SK-N-SH (cell line): ENCODE data around the gene CDKN2D. TPM values are rescaled to one million over a fixed set of nuclear protein-coding genes. Genes with fewer than 3 reads are reported as not detected.

Source experiments
- CTCF ChIA-PET: fragments of 300-600, 350-600 bp; formaldehyde crosslinking; extraction: SDS; loops from one replicate; lab custom pipeline; 2021; lab: Yijun Ruan, JAX
- POLR2A ChIA-PET: fragments of 350-600 bp; sonication (Branson Sonifier 250); formaldehyde crosslinking; extraction: SDS; loops from one replicate; lab custom pipeline; 2020; ENCODE audit warnings: antibody characterized with exemption, inconsistent platforms; lab: Yijun Ruan, JAX
- DNase-seq: peaks from one replicate; pipeline ENCODE4 v3.0.0; 2012
- H2AFZ ChIP-seq: fragments of 200-600 bp; sonication (generic); 2 replicates; pipeline ENCODE4 v1.8.1; 2016; ENCODE audit warnings: antibody characterized with exemption, mild to moderate bottlenecking, low read depth
- H3F3A ChIP-seq: fragments of 200-600 bp; sonication (generic); replicated peaks from 2 replicates; pipeline ENCODE3; 2016; ENCODE audit warnings: antibody characterized with exemption, mild to moderate bottlenecking; ENCODE audit not compliant: insufficient read depth
- H3K27ac ChIP-seq, 2 experiments: fragments of 200-500 bp in 1 of 2; fragments of 200-600 bp in 1 of 2; sonication (Bioruptor generic) in 1 of 2; sonication (generic), shearing (Covaris generic) in 1 of 2; 2 replicates each; pipeline versions ENCODE4 v1.5.1 to v1.6.1; 2014 to 2016; ENCODE audit warnings: low read depth in 2 of 2, inconsistent platforms in 1 of 2, low read length in 1 of 2, mild to moderate bottlenecking in 1 of 2, mixed read lengths in 1 of 2
- H3K27me3 ChIP-seq: fragments of 200-600 bp; sonication (generic), shearing (Covaris generic); 2 replicates; pipeline ENCODE4 v1.6.1; 2016; ENCODE audit warnings: mixed run types; ENCODE audit not compliant: insufficient read depth
- H3K36me3 ChIP-seq, 2 experiments: fragments of 200-500 bp in 1 of 2; fragments of 200-600 bp in 1 of 2; sonication (Bioruptor generic) in 1 of 2; sonication (generic) in 1 of 2; replicated peaks in 1 of 2; 2 replicates each; pipeline versions ENCODE3 to v1.5.1; 2014 to 2016; ENCODE audit warnings: low read length in 1 of 2, mild to moderate bottlenecking in 1 of 2; ENCODE audit not compliant: insufficient read depth in 2 of 2, control insufficient read depth in 1 of 2
- H3K4me1 ChIP-seq, 2 experiments: fragments of 200-500 bp in 1 of 2; fragments of 200-600 bp in 1 of 2; sonication (Bioruptor generic) in 1 of 2; sonication (generic), shearing (Covaris generic) in 1 of 2; 2 replicates each; pipeline versions ENCODE4 v1.5.1 to v1.6.1; 2014 to 2016; ENCODE audit warnings: low read depth in 1 of 2, low read length in 1 of 2, mixed run types in 1 of 2; ENCODE audit not compliant: insufficient read depth in 2 of 2, control insufficient read depth in 1 of 2
- H3K4me2 ChIP-seq: fragments of 200-600 bp; sonication (generic), shearing (Covaris generic); 2 replicates; pipeline ENCODE4 v1.6.1; 2017; ENCODE audit warnings: mixed run types
- H3K4me3 ChIP-seq, 2 experiments: fragments of 200-500 bp in 1 of 2; fragments of 200-600 bp in 1 of 2; sonication (Bioruptor generic) in 1 of 2; sonication (generic), shearing (Covaris generic) in 1 of 2; 2 replicates each; pipeline versions ENCODE4 v1.5.1 to v1.8.1; 2014 to 2016; ENCODE audit warnings: low read depth in 2 of 2, inconsistent platforms in 1 of 2, low read length in 1 of 2, mild to moderate bottlenecking in 1 of 2, mixed read lengths in 1 of 2, moderate library complexity in 1 of 2
- H3K79me2 ChIP-seq: fragments of 200-600 bp; sonication (generic); 2 replicates; pipeline ENCODE4 v1.8.1; 2017; ENCODE audit warnings: mild to moderate bottlenecking; ENCODE audit not compliant: insufficient read depth
- H3K9ac ChIP-seq: fragments of 200-600 bp; sonication (generic); 2 replicates; pipeline ENCODE4 v1.6.1; 2017; ENCODE audit warnings: mixed run types
- H3K9me2 ChIP-seq: fragments of 200-600 bp; sonication (generic); 2 replicates; pipeline ENCODE4 v1.6.1; 2017; ENCODE audit warnings: mixed run types
- H3K9me3 ChIP-seq: fragments of 200-600 bp; sonication (generic); 2 replicates; pipeline ENCODE4 v1.6.1; 2017; ENCODE audit warnings: mixed run types, mild to moderate bottlenecking, moderate library complexity
- H4K20me1 ChIP-seq: fragments of 200-600 bp; sonication (generic); 2 replicates; pipeline ENCODE4 v1.6.1; 2017; ENCODE audit warnings: mild to moderate bottlenecking, mixed run types; ENCODE audit not compliant: insufficient read depth
- CHD2 ChIP-seq: fragments of 150-350 bp; IDR thresholded peaks from 2 replicates; pipeline ENCODE4 v1.6.1; 2018; ENCODE audit warnings: low read length; ENCODE audit not compliant: partially characterized antibody
- ELF1 ChIP-seq: IDR thresholded peaks from 2 replicates; pipeline ENCODE4 v1.4.0; 2012
- EP300 ChIP-seq, 2 experiments: IDR thresholded peaks; 2 replicates each; pipeline versions ENCODE4 v1.4.0 to v1.6.1; 2012; ENCODE audit warnings: borderline replicate concordance in 1 of 2, low read depth in 1 of 2, low read length in 1 of 2
- EZH2phosphoT487 ChIP-seq: fragments of 200-600 bp; sonication (generic); IDR thresholded peaks from 2 replicates; pipeline ENCODE4 v1.6.1; 2017; ENCODE audit warnings: low read depth, mixed run types, mild to moderate bottlenecking, antibody characterized with exemption, moderate library complexity, borderline replicate concordance
- FOSL2 ChIP-seq: IDR thresholded peaks from 2 replicates; pipeline ENCODE4 v1.4.0; 2012; ENCODE audit warnings: low read depth, mild to moderate bottlenecking, moderate library complexity, borderline replicate concordance
- FOXJ3 ChIP-seq: sonication (generic); formaldehyde crosslinking; IDR thresholded peaks from 2 replicates; pipeline ENCODE4 v1.5.1; 2020; ENCODE audit warnings: mild to moderate bottlenecking, missing genetic modification reagents
- FOXM1 ChIP-seq: IDR thresholded peaks from 2 replicates; pipeline ENCODE4 v1.4.0; 2012; ENCODE audit warnings: low read depth, mild to moderate bottlenecking
- GATA2 ChIP-seq: sonication (generic); formaldehyde crosslinking; IDR thresholded peaks from 2 replicates; pipeline ENCODE4 v1.5.0; 2020; ENCODE audit warnings: mild to moderate bottlenecking, missing genetic modification reagents
- MEF2A ChIP-seq: IDR thresholded peaks from 2 replicates; pipeline ENCODE4 v1.4.0; 2012; ENCODE audit warnings: low read depth, borderline replicate concordance
- NFIC ChIP-seq: IDR thresholded peaks from 2 replicates; pipeline ENCODE4 v1.4.0; 2012; ENCODE audit warnings: borderline replicate concordance
- NRF1 ChIP-seq: IDR thresholded peaks from 2 replicates; pipeline ENCODE4 v1.6.1; 2012; ENCODE audit warnings: low read depth, mild to moderate bottlenecking, low read length
- RAD21 ChIP-seq: IDR thresholded peaks from 2 replicates; pipeline ENCODE4 v1.6.1; 2012; ENCODE audit warnings: mild to moderate bottlenecking, low read length
- RCOR1 ChIP-seq: fragments of 150-350 bp; IDR thresholded peaks from 2 replicates; pipeline ENCODE4 v1.6.1; 2017; ENCODE audit warnings: antibody characterized with exemption, low read length
- RFX5 ChIP-seq: IDR thresholded peaks from 2 replicates; pipeline ENCODE4 v1.6.1; 2012; ENCODE audit warnings: mild to moderate bottlenecking, improper control_type of control experiment, low read length
- RXRA ChIP-seq: IDR thresholded peaks from 2 replicates; pipeline ENCODE4 v1.4.0; 2012; ENCODE audit warnings: low read depth, mild to moderate bottlenecking, borderline replicate concordance
- SMC3 ChIP-seq: IDR thresholded peaks from 2 replicates; pipeline ENCODE4 v1.6.1; 2012; ENCODE audit warnings: low read depth, low read length, improper control_type of control experiment
- TCF12 ChIP-seq: IDR thresholded peaks from 2 replicates; pipeline ENCODE4 v1.4.0; 2012
- TEAD4 ChIP-seq: IDR thresholded peaks from 2 replicates; pipeline ENCODE4 v1.4.0; 2012; ENCODE audit warnings: mild to moderate bottlenecking, borderline replicate concordance; ENCODE audit not compliant: insufficient read depth
- WGBS: methylation state at CpG from one replicate; pipeline ENCODE4 v1.1.6; 2017; ENCODE audit warnings: low lambda C conversion rate; 5-methylcytosine and 5-hydroxymethylcytosine counted together
- polyA plus RNA-seq, 3 experiments: library from polyadenylated mRNA; depleted of rRNA; stranded (reverse); fragments of >200 nt; gene quantifications; 2 replicates each; pipeline ENCODE4 v1.2.3, GENCODE V29; 2012
- TF ChIP-seq, protein P1 (sequence below): fragments of 200-600 bp; sonication (generic); IDR thresholded peaks from 2 replicates; pipeline ENCODE4 v1.6.1; 2017; ENCODE audit warnings: antibody characterized with exemption, mild to moderate bottlenecking, moderate library complexity
- TF ChIP-seq, protein P2 (sequence below): fragments of 150-350 bp; IDR thresholded peaks from 2 replicates; pipeline ENCODE4 v1.6.1; 2017; ENCODE audit warnings: antibody characterized with exemption, low read length, low read depth, borderline replicate concordance
- TF ChIP-seq, protein P3 (sequence below): IDR thresholded peaks from 2 replicates; pipeline ENCODE4 v1.4.0; 2012; ENCODE audit warnings: low read depth, borderline replicate concordance
- TF ChIP-seq, protein P4 (sequence below): IDR thresholded peaks from 2 replicates; pipeline ENCODE4 v1.4.0; 2012; ENCODE audit warnings: low read depth

Gene CDKN2D
- polyA plus RNA-seq, 1 of the 3 experiments (the other 2 are of a cell fraction), result 13.1 TPM

DNA sequence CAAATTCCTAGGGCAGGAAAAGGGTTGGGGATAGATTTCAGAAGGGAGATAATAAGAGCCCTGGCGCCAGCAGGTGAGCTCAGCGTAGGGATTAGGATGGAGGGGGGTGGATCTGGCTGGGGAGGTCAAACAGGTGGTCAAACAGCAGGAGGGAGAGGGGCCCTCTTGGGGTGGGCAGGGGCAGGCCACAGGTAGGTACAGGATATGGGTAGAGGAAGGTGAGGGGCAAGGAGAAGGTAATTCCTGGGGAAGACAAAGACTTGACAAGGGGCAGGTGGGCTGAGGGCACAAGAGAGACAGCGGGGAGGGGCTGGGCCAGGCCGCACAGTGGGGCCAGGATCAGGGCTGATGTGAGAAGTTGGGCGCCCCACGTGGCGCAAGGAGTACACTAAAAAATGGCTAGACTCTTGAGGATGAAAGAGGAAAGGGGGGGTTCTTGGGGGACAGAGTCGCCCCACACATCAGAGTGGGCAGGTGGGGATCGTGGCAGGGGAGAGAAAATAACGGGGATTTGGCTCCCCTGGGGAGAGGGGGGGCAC, 3.7 kb downstream of the CDKN2D start:
- Histone ChIP-seq H3K9me3 (no peaks in the 10 kb centered on the region), H3K4me2 (peak overlapping the region; percentile 99), H3K4me1 (peaks cover 8 to 30% of the 10 kb centered on the region in 2 experiments; a peak in 3 of 4 replicates), H3K36me3 (peaks cover 5 to 8% of the 10 kb centered on the region in 2 experiments), H3K4me3 (peak overlapping the region; percentile 77 to 89), H3K79me2 (peaks cover 37% of the 10 kb centered on the region), H3K9ac (peak overlapping the region; percentile 91), H3K27ac (peak overlapping the region; percentile 64 to 77; a peak in 3 of 4 replicates), H3F3A (peaks cover 13% of the 10 kb centered on the region), H3K27me3 (no peaks in the 10 kb centered on the region), H2AFZ (peak overlapping the region; percentile 89; the same call in 1 of the 2 replicates), H4K20me1 (no peaks in the 10 kb centered on the region), H3K9me2 (no peaks in the 10 kb centered on the region)
- WGBS, result 21% methylated on average over 10 of the region's 10 CpGs
- POLR2A ChIA-PET, result interaction anchor here (0.6 kb wide), 1 partner anchor 103 kb away, joined by 3 read pairs; no protein-coding TSS in a partner anchor
- CTCF ChIA-PET, result interaction anchor here (0.6 to 2.5 kb wide), 5 partner anchors 12 to 848 kb away, joined by 3 to 10 read pairs (median 8); no protein-coding TSS in a partner anchor
- peak; percentile 76 for DNase-seq
- no peak for TF ChIP-seq TEAD4
- TF ChIP-seq TCF12, result no peak
- TF ChIP-seq NRF1, result no peak
- TF ChIP-seq, protein P1, sequence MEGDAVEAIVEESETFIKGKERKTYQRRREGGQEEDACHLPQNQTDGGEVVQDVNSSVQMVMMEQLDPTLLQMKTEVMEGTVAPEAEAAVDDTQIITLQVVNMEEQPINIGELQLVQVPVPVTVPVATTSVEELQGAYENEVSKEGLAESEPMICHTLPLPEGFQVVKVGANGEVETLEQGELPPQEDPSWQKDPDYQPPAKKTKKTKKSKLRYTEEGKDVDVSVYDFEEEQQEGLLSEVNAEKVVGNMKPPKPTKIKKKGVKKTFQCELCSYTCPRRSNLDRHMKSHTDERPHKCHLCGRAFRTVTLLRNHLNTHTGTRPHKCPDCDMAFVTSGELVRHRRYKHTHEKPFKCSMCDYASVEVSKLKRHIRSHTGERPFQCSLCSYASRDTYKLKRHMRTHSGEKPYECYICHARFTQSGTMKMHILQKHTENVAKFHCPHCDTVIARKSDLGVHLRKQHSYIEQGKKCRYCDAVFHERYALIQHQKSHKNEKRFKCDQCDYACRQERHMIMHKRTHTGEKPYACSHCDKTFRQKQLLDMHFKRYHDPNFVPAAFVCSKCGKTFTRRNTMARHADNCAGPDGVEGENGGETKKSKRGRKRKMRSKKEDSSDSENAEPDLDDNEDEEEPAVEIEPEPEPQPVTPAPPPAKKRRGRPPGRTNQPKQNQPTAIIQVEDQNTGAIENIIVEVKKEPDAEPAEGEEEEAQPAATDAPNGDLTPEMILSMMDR, result peak; percentile 49
- TF ChIP-seq RAD21, result peak; percentile 11; the same call in 1 of the 2 replicates
- TF ChIP-seq RXRA, result no peak
- no peak for TF ChIP-seq FOXM1
- no peak for TF ChIP-seq EP300 (IDR thresholded peaks at IDR 0.05; ENCODE audit: borderline replicate concordance in 1 of 2, low read depth in 1 of 2, low read length in 1 of 2)
- no peak for TF ChIP-seq ELF1

DNA sequence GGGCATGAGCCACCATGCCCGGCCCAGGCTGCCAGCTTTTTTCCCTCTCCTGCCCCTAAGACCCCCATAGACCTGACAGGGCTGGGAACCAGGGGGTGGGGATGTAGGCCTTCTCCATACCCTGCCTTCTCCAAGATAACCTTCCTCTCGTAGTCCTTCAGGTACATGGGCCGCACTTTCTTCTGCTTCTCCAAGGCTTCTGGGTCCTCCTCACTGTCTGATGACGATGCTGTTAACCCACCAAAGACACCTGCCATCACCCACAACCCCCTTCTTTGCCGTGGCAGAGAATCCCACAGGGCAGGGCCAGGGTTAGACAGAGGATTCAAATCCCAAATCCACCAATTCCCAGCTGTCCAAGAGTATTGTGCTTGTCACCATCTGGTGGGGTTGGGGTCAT, 6.2 kb downstream of the CDKN2D start:
- no peak overlapping the region for H2AFZ ChIP-seq
- H3K27me3 ChIP-seq, result no peaks in the 10 kb centered on the region
- H3K36me3 ChIP-seq, result peaks cover 12 to 21% of the 10 kb centered on the region in 2 experiments
- no peak overlapping the region for H3K4me2 ChIP-seq
- peaks cover 8 to 19% of the 10 kb centered on the region in 2 experiments; a peak in 3 of 4 replicates for H3K4me1 ChIP-seq
- TF ChIP-seq FOXJ3 (CRISPR knock-in tag), result no peak
- TF ChIP-seq, protein P2, sequence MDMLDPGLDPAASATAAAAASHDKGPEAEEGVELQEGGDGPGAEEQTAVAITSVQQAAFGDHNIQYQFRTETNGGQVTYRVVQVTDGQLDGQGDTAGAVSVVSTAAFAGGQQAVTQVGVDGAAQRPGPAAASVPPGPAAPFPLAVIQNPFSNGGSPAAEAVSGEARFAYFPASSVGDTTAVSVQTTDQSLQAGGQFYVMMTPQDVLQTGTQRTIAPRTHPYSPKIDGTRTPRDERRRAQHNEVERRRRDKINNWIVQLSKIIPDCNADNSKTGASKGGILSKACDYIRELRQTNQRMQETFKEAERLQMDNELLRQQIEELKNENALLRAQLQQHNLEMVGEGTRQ, result no peak
- no peak for TF ChIP-seq SMC3
- TF ChIP-seq CHD2, result no peak
- TF ChIP-seq EZH2phosphoT487, result no peak
- no peak for TF ChIP-seq ELF1
- no peak for TF ChIP-seq TCF12
- TF ChIP-seq MEF2A, result no peak
- TF ChIP-seq, protein P3, sequence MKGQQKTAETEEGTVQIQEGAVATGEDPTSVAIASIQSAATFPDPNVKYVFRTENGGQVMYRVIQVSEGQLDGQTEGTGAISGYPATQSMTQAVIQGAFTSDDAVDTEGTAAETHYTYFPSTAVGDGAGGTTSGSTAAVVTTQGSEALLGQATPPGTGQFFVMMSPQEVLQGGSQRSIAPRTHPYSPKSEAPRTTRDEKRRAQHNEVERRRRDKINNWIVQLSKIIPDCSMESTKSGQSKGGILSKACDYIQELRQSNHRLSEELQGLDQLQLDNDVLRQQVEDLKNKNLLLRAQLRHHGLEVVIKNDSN, result no peak
- no peak for TF ChIP-seq GATA2 (CRISPR knock-in tag)
- no peak for TF ChIP-seq TEAD4
- TF ChIP-seq, protein P4, sequence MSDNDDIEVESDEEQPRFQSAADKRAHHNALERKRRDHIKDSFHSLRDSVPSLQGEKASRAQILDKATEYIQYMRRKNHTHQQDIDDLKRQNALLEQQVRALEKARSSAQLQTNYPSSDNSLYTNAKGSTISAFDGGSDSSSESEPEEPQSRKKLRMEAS, result no peak
- TF ChIP-seq FOSL2, result no peak
- no peak for TF ChIP-seq NFIC
- TF ChIP-seq RFX5, result no peak
- TF ChIP-seq FOXM1, result no peak
- no peak for TF ChIP-seq EP300 (IDR thresholded peaks at IDR 0.05; ENCODE audit: borderline replicate concordance in 1 of 2, low read depth in 1 of 2, low read length in 1 of 2)
- no peak for TF ChIP-seq RCOR1
- TF ChIP-seq, all 33 proteins: peak for 0
- Histone ChIP-seq H3K27ac (no peak overlapping the region), H3K79me2 (peaks cover 28% of the 10 kb centered on the region), H3K9me2 (no peaks in the 10 kb centered on the region), H3K9me3 (no peaks in the 10 kb centered on the region), H3K4me3 (no peak overlapping the region), H4K20me1 (no peaks in the 10 kb centered on the region), H3K9ac (no peak overlapping the region), H3F3A (peaks cover 6% of the 10 kb centered on the region)
- POLR2A ChIA-PET, result no interaction called here
- DNase-seq, result no peak
- CTCF ChIA-PET, result interaction anchor here (1.5 to 2.5 kb wide), 3 partner anchors 21 to 81 kb away, joined by 3 to 8 read pairs (median 8); no protein-coding TSS in a partner anchor
- WGBS, result 95% methylated on average over 5 of the region's 5 CpGs
